ENCODE data around the gene TRIM52. TPM values are rescaled to one million over a fixed set of nuclear protein-coding genes. Genes with fewer than 3 reads are reported as not detected.

The TRIM52 gene
- polyA plus RNA-seq, 2 of the 4 experiments (the other 2 are of a cell fraction), result 11.1 to 12.1 TPM

GRCh38 chr5:181243018-181243563 is 17.9 kb downstream of the TRIM52 start:
- peaks cover 50% of the 10 kb centered on the region for H3K4me1 ChIP-seq
- ATAC-seq (no peak), DNase-seq (ENCODE audit: low read depth in 1 of 2, low spot score in 1 of 2) (no peak), FAIRE-seq (no peak)
- peak overlapping the region; percentile 82 for H3K4me3 ChIP-seq
- H3K4me2 ChIP-seq, result peak overlapping the region; percentile 90
- WGBS (ENCODE audit: missing lambda C conversion rate), result under 1% methylated on average over 25 of the region's 25 CpGs
- H3K27ac ChIP-seq, result peak overlapping the region; percentile 91 to 97
- ChIA-PET POLR2A (interaction anchor here (1.1 to 3.1 kb wide), 4 partner anchors 19 to 58 kb away, joined by 3 to 9 read pairs (median 7); partner anchors contain the start of gene TRIM41), CTCF (interaction anchor here (1.2 kb wide), 1 partner anchor 15 kb away, joined by 3 read pairs; no protein-coding TSS in a partner anchor)
- TF ChIP-seq ESRRA (IDR thresholded peaks at IDR 0.05; ENCODE audit: borderline replicate concordance, low read length) (no peak), HOXA7 (CRISPR knock-in tag; IDR thresholded peaks at IDR 0.05) (no peak), ZNF302 (CRISPR knock-in tag; IDR thresholded peaks at IDR 0.05) (no peak), PBX3 (IDR thresholded peaks at IDR 0.05) (no peak), HES2 (IDR thresholded peaks at IDR 0.05) (no peak), REST (IDR thresholded peaks at IDR 0.05) (no peak), E2F6 (IDR thresholded peaks at IDR 0.05; ENCODE audit: borderline replicate concordance, low read depth) (0 out of 2 replicates have a peak, but pooled peaks have one; percentile 1), FOSB (CRISPR knock-in tag; IDR thresholded peaks at IDR 0.05) (no peak), EHMT2 (IDR thresholded peaks at IDR 0.05; ENCODE audit: low read depth) (no peak), HEYL (CRISPR knock-in tag; IDR thresholded peaks at IDR 0.05) (no peak), USF2 (IDR thresholded peaks at IDR 0.05) (0 out of 2 replicates have a peak, but pooled peaks have one; percentile 3), EHF (CRISPR knock-in tag; IDR thresholded peaks at IDR 0.05) (no peak), CBX8 (IDR thresholded peaks at IDR 0.05) (no peak), FOSL2 (IDR thresholded peaks at IDR 0.05) (no peak), FOSL2 (CRISPR knock-in tag; IDR thresholded peaks at IDR 0.05) (no peak), CEBPB (IDR thresholded peaks at IDR 0.05) (no peak), TP53 (CRISPR knock-in tag; IDR thresholded peaks at IDR 0.05) (no peak)
- no peaks in the 10 kb centered on the region for H3K9me3 ChIP-seq

GRCh38 chr5:181242031-181242451 is 18.9 kb downstream of the TRIM52 start:
- H3K4me3 ChIP-seq, result peak overlapping the region; percentile 82
- ChIA-PET POLR2A (interaction anchor here (1.1 to 3.1 kb wide), 3 partner anchors 18 to 57 kb away, joined by 3 to 9 read pairs (median 5); partner anchors contain the start of gene TRIM41), CTCF (interaction anchor here (0.9 to 1.7 kb wide), 3 partner anchors 9 to 19 kb away, joined by 3 to 6 read pairs (median 5); partner anchors contain the start of gene TRIM41)
- no peak for TF ChIP-seq POLR2A (IDR thresholded peaks at IDR 0.05; ENCODE audit: low read length)
- no peak for TF ChIP-seq RFX5 (IDR thresholded peaks at IDR 0.05)
- TF ChIP-seq TFCP2L1 (CRISPR knock-in tag; IDR thresholded peaks at IDR 0.05), result no peak
- TF ChIP-seq EHMT2 (IDR thresholded peaks at IDR 0.05; ENCODE audit: low read depth), result no peak
- no peak for TF ChIP-seq PBX3 (IDR thresholded peaks at IDR 0.05)
- TF ChIP-seq CHD4 (IDR thresholded peaks at IDR 0.05; ENCODE audit: borderline replicate concordance), result no peak
- no peak for TF ChIP-seq CTCF (IDR thresholded peaks at IDR 0.05)
- TF ChIP-seq ZNF302 (CRISPR knock-in tag; IDR thresholded peaks at IDR 0.05), result no peak
- TF ChIP-seq BHLHE40 (IDR thresholded peaks at IDR 0.05; ENCODE audit: low read depth, low read length), result no peak
- FAIRE-seq (no peak), ATAC-seq (no peak), DNase-seq (ENCODE audit: low read depth in 1 of 2, low spot score in 1 of 2) (no peak)
- H3K4me2 ChIP-seq, result peak overlapping the region; percentile 90
- H3K27ac ChIP-seq, result peak overlapping the region; percentile 91 to 97
- WGBS (ENCODE audit: missing lambda C conversion rate), result 17% methylated on average over 6 of the region's 6 CpGs
- peaks cover 45% of the 10 kb centered on the region for H3K4me1 ChIP-seq
- H3K9me3 ChIP-seq, result no peaks in the 10 kb centered on the region
